ENCODE measurements around the gene SKI. TPM values are rescaled to one million over a fixed set of nuclear protein-coding genes. Genes with fewer than 3 reads are reported as not detected.

The SKI gene
- total and polyA plus RNA-seq, 2 experiments from 2014 or later, result 9.3 to 66.8 TPM

GRCh38 chr1:2258996-2259395 lies 30.9 kb downstream of the SKI start:
- H3K27me3 ChIP-seq (ENCODE audit: insufficient read depth), result no peaks in the 10 kb centered on the region
- H3K27ac ChIP-seq (ENCODE audit: low read depth), result peak overlapping the region; percentile 59; the same call in 1 of the 2 replicates
- H3K4me3 Mint-ChIP-seq, result no peak overlapping the region
- H3K27ac Mint-ChIP-seq, result no peak overlapping the region
- ATAC-seq (no peak; the same call in 2 of the 3 replicates), DNase-seq (ENCODE audit: low spot score) (no peak)
- H3K4me3 ChIP-seq, result no peak overlapping the region
- no peak overlapping the region for H3K4me2 ChIP-seq
- H3K36me3 ChIP-seq (ENCODE audit: insufficient read depth), result no peaks in the 10 kb centered on the region
- H2AFZ ChIP-seq, result no peak overlapping the region
- peaks cover 24% of the 10 kb centered on the region for H3F3A ChIP-seq (replicated peaks; ENCODE audit: low read depth)
- peaks cover 98% of the 10 kb centered on the region for H3K79me2 ChIP-seq (replicated peaks; ENCODE audit: insufficient read depth)
- peaks cover 60% of the 10 kb centered on the region for H4K20me1 ChIP-seq (replicated peaks; ENCODE audit: insufficient read depth)
- no peaks in the 10 kb centered on the region; the same call in 2 of the 3 replicates for H3K9me3 Mint-ChIP-seq
- H3K4me1 ChIP-seq (ENCODE audit: insufficient read depth), result peaks cover 16% of the 10 kb centered on the region
- TF ChIP-seq ETS1 (IDR thresholded peaks at IDR 0.05) (no peak), NANOG (IDR thresholded peaks at IDR 0.05; ENCODE audit: borderline replicate concordance) (no peak), ZNF331 (CRISPR knock-in tag; IDR thresholded peaks at IDR 0.05; ENCODE audit: low read depth) (no peak), ZNF114 (CRISPR knock-in tag; IDR thresholded peaks at IDR 0.05) (no peak), JUNB (IDR thresholded peaks at IDR 0.05; ENCODE audit: unreplicated experiment) (no peak), EZH2phosphoT487 (IDR thresholded peaks at IDR 0.05; ENCODE audit: unreplicated experiment) (no peak), EZH2 (IDR thresholded peaks at IDR 0.05; ENCODE audit: low read depth, unreplicated experiment) (no peak), POLR2AphosphoS5 (IDR thresholded peaks at IDR 0.05; ENCODE audit: low read depth) (no peak), STAT1 (IDR thresholded peaks at IDR 0.05; ENCODE audit: unreplicated experiment) (no peak)
- H3K36me3 Mint-ChIP-seq (ENCODE audit: low read depth), result no peaks in the 10 kb centered on the region; the same call in 2 of the 3 replicates
- peaks cover 30% of the 10 kb centered on the region for H3K4me1 Mint-ChIP-seq
- peaks cover 9% of the 10 kb centered on the region for H3K27me3 Mint-ChIP-seq (ENCODE audit: insufficient read depth, low read depth, poor library complexity)
- 0 out of 2 replicates have a peak, but pooled peaks cover 12% of the 10 kb centered on the region for H3K9me2 ChIP-seq (ENCODE audit: insufficient read depth)

- DNase-seq (ENCODE audit: low spot score) (peak; percentile 49), ATAC-seq (peak; percentile 58)
- no peak overlapping the region for H3K4me3 ChIP-seq
- Mint-ChIP-seq H3K9me3 (no peaks in the 10 kb centered on the region; the same call in 2 of the 3 replicates), H3K36me3 (ENCODE audit: low read depth) (no peaks in the 10 kb centered on the region; the same call in 2 of the 3 replicates), H3K4me1 (peaks cover 30% of the 10 kb centered on the region), H3K27ac (no peak overlapping the region), H3K4me3 (no peak overlapping the region), H3K27me3 (ENCODE audit: insufficient read depth, low read depth, poor library complexity) (peaks cover 9% of the 10 kb centered on the region)
- H3K36me3 ChIP-seq (ENCODE audit: insufficient read depth), result no peaks in the 10 kb centered on the region
- peak overlapping the region; percentile 81; the same call in 1 of the 2 replicates for H3K27ac ChIP-seq (ENCODE audit: low read depth)
- H3K79me2 ChIP-seq (replicated peaks; ENCODE audit: insufficient read depth), result peaks cover 98% of the 10 kb centered on the region
- no peaks in the 10 kb centered on the region for H3K27me3 ChIP-seq (ENCODE audit: insufficient read depth)
- H4K20me1 ChIP-seq (replicated peaks; ENCODE audit: insufficient read depth), result peaks cover 63% of the 10 kb centered on the region
- H3F3A ChIP-seq (replicated peaks; ENCODE audit: low read depth), result peaks cover 23% of the 10 kb centered on the region
- H3K9me2 ChIP-seq (ENCODE audit: insufficient read depth), result 0 out of 2 replicates have a peak, but pooled peaks cover 12% of the 10 kb centered on the region
- H3K4me2 ChIP-seq, result no peak overlapping the region
- no peak overlapping the region for H2AFZ ChIP-seq
- H3K4me1 ChIP-seq (ENCODE audit: insufficient read depth), result peaks cover 16% of the 10 kb centered on the region
- TF ChIP-seq EZH2 (IDR thresholded peaks at IDR 0.05; ENCODE audit: low read depth, unreplicated experiment) (no peak), ZNF114 (CRISPR knock-in tag; IDR thresholded peaks at IDR 0.05) (no peak), NANOG (IDR thresholded peaks at IDR 0.05; ENCODE audit: borderline replicate concordance) (no peak), ZNF462 (CRISPR knock-in tag; IDR thresholded peaks at IDR 0.05) (no peak), ZNF331 (CRISPR knock-in tag; IDR thresholded peaks at IDR 0.05; ENCODE audit: low read depth) (no peak), CTCF (conservative IDR thresholded peaks at IDR 0.05; ENCODE audit: low read depth in 2 of 2) (no peak), JUNB (IDR thresholded peaks at IDR 0.05; ENCODE audit: unreplicated experiment) (no peak)
Observed at GRCh38 chr1:2259668-2260402, 31.7 kb downstream of the SKI start.

Data from GM23338 (cell line).